Fibroblast of lung (primary cell): ENCODE measurements around the gene TOPBP1. TPM values are rescaled to one million over a fixed set of nuclear protein-coding genes. Genes with fewer than 3 reads are reported as not detected.
A peak's percentile ranks its signal among the peaks of the same experiment; 100 is the strongest.

Experiments
- DNase-seq, 2 donors: peaks; one replicate each; pipeline versions ENCODE4 v3.0.0 to v3.0.0-alpha.2; 2010; ENCODE audit warnings: low read depth in 2 of 2
- H2AFZ ChIP-seq: 2 replicates; pipeline ENCODE4 v1.5.1; 2012; ENCODE audit warnings: low read length, control low read depth, inconsistent platforms
- H3K27ac ChIP-seq: 2 replicates; pipeline ENCODE4 v1.5.1; 2011; ENCODE audit warnings: low read length, control low read depth; ENCODE audit not compliant: insufficient read depth
- H3K27me3 ChIP-seq: 2 replicates; pipeline ENCODE4 v1.5.1; 2011; ENCODE audit warnings: mild to moderate bottlenecking, low read length; ENCODE audit not compliant: control insufficient read depth, insufficient read depth
- H3K36me3 ChIP-seq: 2 replicates; pipeline ENCODE4 v1.5.1; 2011; ENCODE audit warnings: low read length; ENCODE audit not compliant: control insufficient read depth, insufficient read depth
- H3K4me1 ChIP-seq: 2 replicates; pipeline ENCODE4 v1.5.1; 2011; ENCODE audit warnings: low read length; ENCODE audit not compliant: control insufficient read depth, insufficient read depth; ENCODE audit errors: extremely low read depth
- H3K4me2 ChIP-seq: 2 replicates; pipeline ENCODE4 v1.5.1; 2011; ENCODE audit warnings: low read length, control low read depth; ENCODE audit not compliant: insufficient read depth; ENCODE audit errors: extremely low read depth
- H3K4me3 ChIP-seq, 4 experiments: fragments of 200-600 bp in 1 of 4; sonication (generic) in 1 of 4; replicated peaks in 1 of 4; 2 replicates each; pipeline ENCODE4 v1.5.1; 2011 to 2016; ENCODE audit warnings: low read length in 4 of 4, low read depth in 3 of 4, mild to moderate bottlenecking in 3 of 4, control low read depth in 2 of 4, inconsistent platforms in 1 of 4, mixed read lengths in 1 of 4; ENCODE audit not compliant: insufficient read depth in 1 of 4; ENCODE audit errors: control extremely low read depth in 1 of 4
- H3K79me2 ChIP-seq: 2 replicates; pipeline ENCODE4 v1.5.1; 2012; ENCODE audit warnings: mild to moderate bottlenecking, low read length, inconsistent platforms; ENCODE audit not compliant: control insufficient read depth, insufficient read depth
- H3K9ac ChIP-seq: 2 replicates; pipeline ENCODE4 v1.5.1; 2011; ENCODE audit warnings: mild to moderate bottlenecking, low read length, control low read depth; ENCODE audit not compliant: insufficient read depth
- H3K9me3 ChIP-seq: 2 replicates; pipeline ENCODE4 v1.5.1; 2012; ENCODE audit warnings: low read depth, low read length; ENCODE audit not compliant: control insufficient read depth, insufficient read depth
- H4K20me1 ChIP-seq: 2 replicates; pipeline ENCODE4 v1.5.1; 2011; ENCODE audit warnings: low read length; ENCODE audit not compliant: control insufficient read depth, insufficient read depth; ENCODE audit errors: extremely low read depth
- CTCF ChIP-seq, 2 donors: IDR thresholded peaks in 1 of 2; conservative IDR thresholded peaks in 1 of 2; 1 replicate in 1 of 2; 2 replicates in 1 of 2; pipeline ENCODE4 v1.5.1; 2011 to 2012; ENCODE audit warnings: low read length in 2 of 2, control low read depth in 1 of 2, inconsistent platforms in 1 of 2, low read depth in 1 of 2, mild to moderate bottlenecking in 1 of 2
- EZH2 ChIP-seq: IDR thresholded peaks from 2 replicates; pipeline ENCODE4 v1.5.1; 2012; ENCODE audit warnings: low read length, control low read depth, mild to moderate bottlenecking; ENCODE audit errors: missing control alignments
- polyA plus RNA-seq, 2 donors: library from polyadenylated mRNA; depleted of rRNA in 1 of 2; stranded (reverse) in 1 of 2; unstranded in 1 of 2; fragments of >200 nt; gene quantifications; 2 replicates each; pipeline ENCODE4 v1.2.1, GENCODE V29; 2011 to 2012; ENCODE audit warnings: missing spikeins in 1 of 2
- total RNA-seq: library from RNA; depleted of rRNA; stranded (reverse); fragments of >200 nt; gene quantifications from 2 replicates; pipeline ENCODE4 v1.2.1, GENCODE V29; 2014

TOPBP1 gene
- total and polyA plus RNA-seq, 2 donors (not counting 1 experiment from before 2014, with no cell fraction given), result 15.2 to 20.8 TPM

GRCh38 chr3:133676336-133677118 is 14.8 kb upstream of the TOPBP1 start:
- H3K9me3 ChIP-seq, result no peaks in the 10 kb centered on the region
- H4K20me1 ChIP-seq, result no peaks in the 10 kb centered on the region
- no peak for DNase-seq
- no peak overlapping the region for H3K4me3 ChIP-seq
- no peaks in the 10 kb centered on the region for H3K79me2 ChIP-seq
- TF ChIP-seq EZH2 (no peak), CTCF (conservative IDR thresholded peaks at IDR 0.05 in 1 of 2, IDR thresholded peaks at IDR 0.05 in 1 of 2; ENCODE audit: low read depth in 1 of 2, low read length in 2 of 2) (no peak)
- no peak overlapping the region for H3K4me2 ChIP-seq
- H3K27ac ChIP-seq, result no peak overlapping the region
- H3K9ac ChIP-seq, result no peak overlapping the region
- no peaks in the 10 kb centered on the region for H3K36me3 ChIP-seq
- H2AFZ ChIP-seq, result no peak overlapping the region
- no peaks in the 10 kb centered on the region for H3K4me1 ChIP-seq
- H3K27me3 ChIP-seq, result peaks cover 29% of the 10 kb centered on the region

GRCh38 chr3:133675631-133676335 is 14.0 kb upstream of the TOPBP1 start:
- H2AFZ ChIP-seq, result no peak overlapping the region
- TF ChIP-seq CTCF (conservative IDR thresholded peaks at IDR 0.05 in 1 of 2, IDR thresholded peaks at IDR 0.05 in 1 of 2; ENCODE audit: low read depth in 1 of 2, low read length in 2 of 2), result no peak
- TF ChIP-seq EZH2, result no peak
- no peak overlapping the region for H3K4me3 ChIP-seq
- H3K79me2 ChIP-seq, result no peaks in the 10 kb centered on the region
- H3K4me1 ChIP-seq, result no peaks in the 10 kb centered on the region
- DNase-seq, result no peak
- no peaks in the 10 kb centered on the region for H4K20me1 ChIP-seq
- no peak overlapping the region for H3K9ac ChIP-seq
- peaks cover 29% of the 10 kb centered on the region for H3K27me3 ChIP-seq
- H3K9me3 ChIP-seq, result no peaks in the 10 kb centered on the region
- H3K36me3 ChIP-seq, result no peaks in the 10 kb centered on the region
- H3K27ac ChIP-seq, result no peak overlapping the region
- H3K4me2 ChIP-seq, result no peak overlapping the region

GRCh38 chr3:133674290-133674919 is 12.7 kb upstream of the TOPBP1 start:
- no peak for TF ChIP-seq CTCF (conservative IDR thresholded peaks at IDR 0.05 in 1 of 2, IDR thresholded peaks at IDR 0.05 in 1 of 2; ENCODE audit: low read depth in 1 of 2, low read length in 2 of 2)
- peak; percentile 78 for TF ChIP-seq EZH2
- Histone ChIP-seq H2AFZ (no peak overlapping the region), H3K27ac (no peak overlapping the region), H3K79me2 (no peaks in the 10 kb centered on the region), H3K4me3 (no peak overlapping the region), H3K4me1 (no peaks in the 10 kb centered on the region), H4K20me1 (no peaks in the 10 kb centered on the region), H3K36me3 (no peaks in the 10 kb centered on the region), H3K27me3 (peaks cover 29% of the 10 kb centered on the region), H3K9me3 (no peaks in the 10 kb centered on the region), H3K4me2 (no peak overlapping the region), H3K9ac (no peak overlapping the region)
- peak in 1 of 2 donors; percentile 3 for DNase-seq
